ENCODE measurements around the gene DDX53.

DDX53 gene

DNA sequence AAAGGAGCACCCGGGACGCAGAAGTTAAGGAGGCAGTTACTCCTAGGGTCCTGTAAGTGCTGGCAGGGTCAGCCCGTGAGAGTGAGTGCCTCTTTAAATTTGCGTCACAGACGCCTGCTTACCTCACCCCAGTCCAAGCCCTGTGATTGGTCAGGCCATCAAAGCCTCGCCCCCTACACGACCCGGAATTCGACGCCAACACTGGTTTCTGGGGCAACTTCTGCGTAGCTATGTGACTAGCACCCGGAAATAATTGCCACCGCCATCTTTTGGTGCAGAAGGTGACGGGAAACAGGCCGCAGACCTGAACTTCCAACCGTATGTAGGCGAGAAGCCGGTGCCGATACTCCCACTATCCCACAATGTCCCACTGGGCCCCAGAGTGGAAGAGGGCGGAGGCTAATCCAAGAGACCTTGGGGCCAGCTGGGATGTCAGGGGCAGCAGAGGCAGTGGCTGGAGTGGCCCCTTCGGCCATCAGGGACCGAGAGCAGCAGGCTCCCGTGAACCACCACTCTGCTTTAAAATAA, at the start of gene DDX53:
DDX53 (plus strand) TSS at position 265 of the 528 bp plus-strand sequence; CDS start at position 363, 98 bp downstream.
- Histone ChIP-seq H2AFZ (ENCODE audit: low read depth, low read length) (no peak within 1 kb of the TSS), H3K36me3 (replicated peaks; ENCODE audit: low read depth, low read length) (no peaks in the 10 kb centered on the region), H3K9me3 (ENCODE audit: insufficient read depth, low read length) (no peaks in the 10 kb centered on the region), H3K27me3 (ENCODE audit: low read depth, low read length) (no peaks in the 10 kb centered on the region), H3K4me1 (ENCODE audit: low read length) (no peaks in the 10 kb centered on the region), H3K27ac (ENCODE audit: low read length) (no peak within 1 kb of the TSS), H4K20me1 (ENCODE audit: insufficient read depth, low read length) (no peaks in the 10 kb centered on the region), H3K79me2 (ENCODE audit: low read length) (no peaks in the 10 kb centered on the region), H3K9ac (ENCODE audit: low read length) (no peak within 1 kb of the TSS), H3K4me3 (ENCODE audit: low read length) (no peak within 1 kb of the TSS), H3K4me2 (ENCODE audit: low read length) (no peak within 1 kb of the TSS)
- TF ChIP-seq EZH2phosphoT487 (IDR thresholded peaks at IDR 0.05; ENCODE audit: low read depth): no peak
- TF ChIP-seq, protein P1, sequence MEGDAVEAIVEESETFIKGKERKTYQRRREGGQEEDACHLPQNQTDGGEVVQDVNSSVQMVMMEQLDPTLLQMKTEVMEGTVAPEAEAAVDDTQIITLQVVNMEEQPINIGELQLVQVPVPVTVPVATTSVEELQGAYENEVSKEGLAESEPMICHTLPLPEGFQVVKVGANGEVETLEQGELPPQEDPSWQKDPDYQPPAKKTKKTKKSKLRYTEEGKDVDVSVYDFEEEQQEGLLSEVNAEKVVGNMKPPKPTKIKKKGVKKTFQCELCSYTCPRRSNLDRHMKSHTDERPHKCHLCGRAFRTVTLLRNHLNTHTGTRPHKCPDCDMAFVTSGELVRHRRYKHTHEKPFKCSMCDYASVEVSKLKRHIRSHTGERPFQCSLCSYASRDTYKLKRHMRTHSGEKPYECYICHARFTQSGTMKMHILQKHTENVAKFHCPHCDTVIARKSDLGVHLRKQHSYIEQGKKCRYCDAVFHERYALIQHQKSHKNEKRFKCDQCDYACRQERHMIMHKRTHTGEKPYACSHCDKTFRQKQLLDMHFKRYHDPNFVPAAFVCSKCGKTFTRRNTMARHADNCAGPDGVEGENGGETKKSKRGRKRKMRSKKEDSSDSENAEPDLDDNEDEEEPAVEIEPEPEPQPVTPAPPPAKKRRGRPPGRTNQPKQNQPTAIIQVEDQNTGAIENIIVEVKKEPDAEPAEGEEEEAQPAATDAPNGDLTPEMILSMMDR (IDR thresholded peaks at IDR 0.05; ENCODE audit: low read depth, low read length): no peak

DNA sequence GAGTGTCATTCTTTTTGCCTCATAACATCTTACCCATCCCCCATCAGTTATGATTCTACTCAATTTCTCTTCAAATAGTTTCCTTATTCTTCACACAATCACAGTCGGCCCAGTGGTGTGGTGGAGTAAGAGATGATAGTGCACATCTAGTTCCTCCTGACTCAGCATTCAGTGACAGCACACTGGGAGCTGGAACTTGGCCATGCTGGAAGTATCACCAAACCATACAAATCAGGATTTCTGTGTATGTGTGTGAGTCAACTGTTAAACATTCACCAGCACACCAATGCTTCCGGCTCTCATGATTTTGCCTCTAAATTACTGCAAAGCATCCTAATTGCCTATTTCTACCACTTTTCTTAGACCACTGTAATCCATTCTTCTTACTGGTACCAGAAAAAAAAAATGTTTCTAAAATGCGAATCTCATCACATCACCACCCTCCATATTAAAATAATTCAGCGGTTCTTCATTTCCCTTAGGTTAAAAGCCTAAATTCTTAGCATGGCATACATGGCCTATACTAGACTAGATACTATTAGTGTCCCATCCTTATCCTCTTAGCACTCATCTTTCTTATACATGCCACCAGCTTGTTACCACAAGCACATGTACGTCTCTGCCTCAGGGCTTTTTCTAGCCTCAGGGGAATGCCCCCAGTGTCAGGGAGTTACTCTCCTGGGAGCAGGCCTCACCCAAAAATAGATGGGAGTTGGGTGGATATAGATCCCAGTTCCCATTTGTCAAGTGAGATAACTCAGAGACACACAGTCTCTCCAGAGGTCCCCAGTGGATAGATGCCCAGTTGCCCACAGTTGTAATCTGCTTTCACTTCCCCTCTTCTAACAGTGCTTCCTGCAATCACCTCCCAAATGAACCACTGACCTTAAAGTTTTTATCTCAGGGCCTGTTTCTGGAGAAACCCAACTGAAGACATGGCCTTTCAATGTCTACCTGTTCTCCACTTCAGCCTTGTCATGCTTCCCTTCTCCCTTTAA, 49.2 kb upstream of the DDX53 start:
- H3K4me1 ChIP-seq (ENCODE audit: low read length): peaks cover 11% of the 10 kb centered on the region
- H2AFZ ChIP-seq (ENCODE audit: low read depth, low read length): no peak overlapping the region
- H3K9ac ChIP-seq (ENCODE audit: low read length): no peak overlapping the region
- no peak overlapping the region for H3K4me3 ChIP-seq (ENCODE audit: low read length)
- no peak overlapping the region for H3K4me2 ChIP-seq (ENCODE audit: low read length)
- H3K27ac ChIP-seq (ENCODE audit: low read length): no peak overlapping the region
- H3K9me3 ChIP-seq (ENCODE audit: insufficient read depth, low read length): no peaks in the 10 kb centered on the region
- no peaks in the 10 kb centered on the region for H3K27me3 ChIP-seq (ENCODE audit: low read depth, low read length)
- no peaks in the 10 kb centered on the region for H4K20me1 ChIP-seq (ENCODE audit: insufficient read depth, low read length)
- no peaks in the 10 kb centered on the region for H3K79me2 ChIP-seq (ENCODE audit: low read length)
- no peak for TF ChIP-seq EZH2phosphoT487 (IDR thresholded peaks at IDR 0.05; ENCODE audit: low read depth)
- TF ChIP-seq, protein P1 (IDR thresholded peaks at IDR 0.05; ENCODE audit: low read depth, low read length): no peak
- no peaks in the 10 kb centered on the region for H3K36me3 ChIP-seq (replicated peaks; ENCODE audit: low read depth, low read length)

DNA sequence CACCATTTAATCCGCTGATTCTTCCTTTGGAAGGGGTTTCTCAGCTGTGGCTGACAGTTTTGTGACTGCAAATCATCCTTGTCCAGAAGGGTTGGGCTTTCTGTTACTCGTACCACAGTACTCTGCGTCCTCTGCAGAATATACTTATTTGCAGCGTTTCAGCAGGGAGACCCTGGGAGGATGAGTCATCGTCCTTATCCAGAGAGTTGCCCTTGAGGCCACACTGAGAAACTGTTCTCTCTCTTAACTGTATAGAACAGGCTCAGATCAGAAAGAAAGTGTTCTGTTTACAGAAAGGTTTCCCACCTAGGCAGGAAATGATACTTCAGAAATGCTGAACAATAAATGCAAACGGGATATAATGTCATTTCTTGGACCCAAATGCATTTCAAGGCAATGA, 47.8 kb upstream of the DDX53 start:
- H3K4me2 ChIP-seq (ENCODE audit: low read length): no peak overlapping the region

DNA sequence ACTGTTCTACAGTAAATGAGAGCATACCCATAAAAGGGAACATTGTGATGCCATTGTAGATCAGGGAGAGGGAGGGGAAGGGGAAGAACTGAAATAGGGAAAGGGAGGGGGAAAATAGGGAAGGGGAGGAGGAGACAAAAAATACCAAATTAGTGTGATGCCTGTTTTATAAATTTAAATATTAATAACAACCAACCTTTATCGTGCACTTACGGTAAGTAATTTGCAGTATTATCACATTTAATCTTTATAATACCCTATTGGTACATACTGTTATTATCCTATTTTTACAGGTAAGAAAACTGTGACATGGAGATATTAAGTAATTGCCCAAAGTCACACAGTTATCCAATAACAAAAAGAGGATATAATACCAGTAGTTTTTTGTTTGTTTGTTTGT, 41.5 kb upstream of the DDX53 start:
- H3K4me3 ChIP-seq (ENCODE audit: low read length): no peak overlapping the region
- no peaks in the 10 kb centered on the region for H3K79me2 ChIP-seq (ENCODE audit: low read length)
- no peaks in the 10 kb centered on the region for H3K9me3 ChIP-seq (ENCODE audit: insufficient read depth, low read length)
- H3K4me2 ChIP-seq (ENCODE audit: low read length): no peak overlapping the region
- TF ChIP-seq EZH2phosphoT487 (IDR thresholded peaks at IDR 0.05; ENCODE audit: low read depth): no peak
- TF ChIP-seq, protein P1 (IDR thresholded peaks at IDR 0.05; ENCODE audit: low read depth, low read length): no peak
- no peak overlapping the region for H2AFZ ChIP-seq (ENCODE audit: low read depth, low read length)
- no peak overlapping the region for H3K9ac ChIP-seq (ENCODE audit: low read length)
- no peaks in the 10 kb centered on the region for H3K27me3 ChIP-seq (ENCODE audit: low read depth, low read length)
- no peaks in the 10 kb centered on the region for H3K4me1 ChIP-seq (ENCODE audit: low read length)
- H4K20me1 ChIP-seq (ENCODE audit: insufficient read depth, low read length): no peaks in the 10 kb centered on the region
- no peak overlapping the region for H3K27ac ChIP-seq (ENCODE audit: low read length)
- no peaks in the 10 kb centered on the region for H3K36me3 ChIP-seq (replicated peaks; ENCODE audit: low read depth, low read length)

More for the DNA sequence above, 47.8 kb upstream of the DDX53 start:
- TF ChIP-seq, protein P1 (IDR thresholded peaks at IDR 0.05; ENCODE audit: low read depth, low read length): no peak
- TF ChIP-seq EZH2phosphoT487 (IDR thresholded peaks at IDR 0.05; ENCODE audit: low read depth): no peak
- Histone ChIP-seq H2AFZ (ENCODE audit: low read depth, low read length) (no peak overlapping the region), H3K4me3 (ENCODE audit: low read length) (no peak overlapping the region), H3K9me3 (ENCODE audit: insufficient read depth, low read length) (no peaks in the 10 kb centered on the region), H3K27ac (ENCODE audit: low read length) (no peak overlapping the region), H3K79me2 (ENCODE audit: low read length) (no peaks in the 10 kb centered on the region), H3K9ac (ENCODE audit: low read length) (no peak overlapping the region), H3K36me3 (replicated peaks; ENCODE audit: low read depth, low read length) (no peaks in the 10 kb centered on the region), H3K4me1 (ENCODE audit: low read length) (peaks cover 11% of the 10 kb centered on the region), H3K27me3 (ENCODE audit: low read depth, low read length) (no peaks in the 10 kb centered on the region), H4K20me1 (ENCODE audit: insufficient read depth, low read length) (no peaks in the 10 kb centered on the region)

All from OCI-LY3 (cell line).